GM21528 (cell line): Measurements from ENCODE around the gene SCG5.
"Not testable (repeated sequence)": the region's sequence is repeated elsewhere in the genome, so short reads cannot be mapped to it uniquely, and the experiment has no call there.

Source experiments
- ATAC-seq: cut with Tn5 transposase; IDR thresholded peaks from one replicate; pipeline ENCODE4 v1.9.1; 2021; ENCODE audit warnings: mild to moderate bottlenecking, moderate library complexity; ENCODE audit not compliant: unreplicated experiment, low FRiP score

Gene SCG5

GRCh38 chr15:32641517-32642059 lies at the start of gene SCG5:
SCG5 (plus strand) TSS chr15:32641710; CDS start chr15:32643593, 1,883 bp downstream.
- ATAC-seq, result no peak

- ATAC-seq, result not testable (repeated sequence)
Observed at GRCh38 chr15:32593151-32593550, 48.4 kb upstream of the SCG5 start, which contains the start of gene GOLGA8N. GOLGA8N (plus strand) TSS chr15:32593456.

GRCh38 chr15:32609518-32609917 lies 32.0 kb upstream of the SCG5 start:
- ATAC-seq, result not testable (repeated sequence)

GRCh38 chr15:32610719-32611118 lies 30.8 kb upstream of the SCG5 start:
- not testable (repeated sequence) for ATAC-seq

GRCh38 chr15:32614712-32615050 lies 26.8 kb upstream of the SCG5 start:
- peak; percentile 32 for ATAC-seq

- ATAC-seq, result peak; percentile 76
Observed at GRCh38 chr15:32615051-32615870, 26.2 kb upstream of the SCG5 start, which contains the start of gene ARHGAP11A. ARHGAP11A (plus strand) TSS chr15:32615504; CDS start chr15:32616212, 708 bp downstream.

DNA sequence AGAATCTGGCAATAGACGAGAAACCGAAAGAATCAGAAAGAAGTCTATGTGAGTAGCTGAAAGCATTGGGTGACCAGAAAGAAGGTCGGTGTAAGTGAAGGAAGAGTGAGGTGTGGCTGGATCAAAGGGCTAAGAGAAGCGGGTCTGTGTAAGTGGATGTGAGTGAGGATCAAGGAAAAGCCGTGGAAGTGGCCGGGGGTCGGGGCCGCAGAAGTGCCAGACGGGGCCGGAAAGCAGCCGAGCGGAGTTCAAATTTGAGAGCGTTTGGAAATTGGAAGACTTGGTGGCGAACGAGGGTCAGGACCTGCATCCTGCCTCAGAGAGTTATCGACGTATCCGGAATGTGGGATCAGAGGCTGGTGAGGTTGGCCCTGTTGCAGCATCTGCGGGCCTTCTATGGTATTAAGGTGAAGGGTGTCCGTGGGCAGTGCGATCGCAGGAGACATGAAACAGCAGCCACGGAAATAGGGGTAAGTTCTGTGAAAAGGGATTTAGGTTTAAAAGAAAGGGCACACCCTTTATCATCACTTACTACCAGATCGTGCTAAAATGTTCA lies 25.6 kb upstream of the SCG5 start:
- peak; percentile 11 for ATAC-seq

DNA sequence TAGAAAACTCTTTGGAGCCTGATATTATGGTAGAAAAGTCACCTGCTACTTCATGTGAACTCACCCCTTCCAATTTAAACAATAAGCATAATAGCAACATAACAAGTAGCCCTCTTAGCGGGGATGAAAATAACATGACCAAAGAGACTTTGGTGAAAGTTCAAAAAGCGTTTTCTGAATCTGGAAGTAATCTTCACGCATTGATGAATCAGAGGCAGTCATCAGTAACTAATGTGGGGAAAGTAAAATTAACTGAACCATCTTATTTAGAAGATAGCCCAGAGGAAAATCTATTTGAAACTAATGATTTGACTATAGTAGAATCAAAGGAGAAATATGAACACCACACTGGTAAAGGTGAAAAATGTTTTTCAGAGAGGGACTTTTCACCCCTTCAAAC lies 5.1 kb upstream of the SCG5 start:
- no peak for ATAC-seq

DNA sequence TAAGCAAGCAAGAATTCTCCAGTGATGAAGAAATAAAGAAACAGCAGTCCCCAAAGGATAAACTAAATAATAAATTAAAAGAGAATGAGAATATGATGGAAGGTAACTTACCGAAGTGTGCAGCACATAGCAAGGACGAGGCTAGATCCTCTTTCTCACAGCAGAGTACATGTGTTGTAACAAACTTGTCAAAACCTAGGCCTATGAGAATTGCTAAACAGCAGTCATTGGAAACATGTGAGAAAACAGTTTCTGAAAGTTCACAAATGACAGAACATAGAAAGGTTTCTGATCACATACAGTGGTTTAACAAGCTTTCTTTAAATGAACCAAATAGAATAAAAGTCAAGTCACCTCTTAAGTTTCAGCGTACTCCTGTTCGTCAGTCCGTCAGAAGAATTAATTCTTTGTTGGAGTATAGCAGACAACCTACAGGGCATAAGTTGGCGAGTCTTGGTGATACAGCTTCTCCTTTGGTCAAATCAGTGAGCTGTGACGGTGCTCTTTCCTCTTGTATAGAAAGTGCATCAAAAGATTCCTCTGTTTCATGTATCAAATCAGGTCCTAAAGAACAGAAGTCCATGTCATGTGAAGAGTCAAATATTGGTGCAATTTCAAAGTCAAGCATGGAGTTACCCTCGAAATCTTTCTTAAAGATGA lies 4.5 kb upstream of the SCG5 start:
- peak; percentile 47 for ATAC-seq

DNA sequence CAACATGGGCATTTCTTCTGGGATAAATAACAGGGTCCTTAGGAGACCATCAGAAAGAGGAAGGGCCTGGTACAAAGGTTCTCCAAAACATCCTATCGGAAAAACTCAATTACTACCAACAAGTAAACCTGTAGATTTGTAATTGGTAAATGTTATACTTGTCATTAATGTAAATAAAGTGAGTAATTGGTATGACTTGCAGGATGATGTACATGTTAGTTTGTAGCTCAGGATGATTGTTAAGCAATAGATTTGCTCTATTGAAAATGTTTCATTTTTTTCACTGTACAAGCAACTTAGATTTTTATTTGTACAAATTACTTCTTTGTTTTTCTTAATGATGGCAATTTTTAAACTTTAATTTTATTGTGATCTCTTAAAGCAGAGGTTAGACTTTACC lies 3.8 kb upstream of the SCG5 start:
- ATAC-seq, result no peak

DNA sequence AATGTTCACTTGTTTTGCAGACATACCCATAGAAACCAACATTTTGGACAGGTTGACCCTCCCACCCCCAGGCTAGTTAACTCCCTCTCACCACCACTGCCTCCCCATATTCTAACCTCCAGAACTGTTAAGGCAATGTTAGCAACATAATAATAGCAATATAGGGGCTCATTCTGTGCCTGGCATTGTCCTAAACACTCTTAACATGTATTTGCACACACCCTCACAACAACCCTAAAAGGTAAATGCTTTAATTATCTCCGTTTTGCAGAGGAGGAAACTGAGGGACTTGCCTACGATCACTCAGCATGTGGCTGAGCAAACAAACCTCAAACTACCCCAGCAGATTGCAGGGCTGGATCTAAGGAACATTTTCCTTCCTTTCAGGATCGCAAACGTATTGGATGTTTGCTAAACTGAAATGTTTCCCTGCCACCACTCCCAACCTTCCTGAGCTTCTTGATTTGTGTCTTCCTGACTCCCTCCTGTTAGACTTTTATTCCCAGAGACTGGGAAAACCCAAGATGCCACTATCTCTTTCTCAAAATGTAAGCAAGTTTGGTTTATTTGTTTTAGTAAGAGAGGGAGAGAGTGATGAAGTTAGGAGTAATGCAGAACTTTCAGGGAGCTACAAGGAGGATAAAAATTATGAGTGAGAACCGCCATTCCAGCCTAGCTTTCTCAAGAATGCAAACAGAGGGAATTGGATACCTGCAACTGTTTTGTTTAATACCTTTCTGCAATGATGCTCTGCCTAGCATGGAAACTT lies 1.3 kb downstream of the SCG5 start:
- ATAC-seq, result no peak

GRCh38 chr15:32643907-32644445 lies 2.5 kb downstream of the SCG5 start:
- ATAC-seq, result no peak

DNA sequence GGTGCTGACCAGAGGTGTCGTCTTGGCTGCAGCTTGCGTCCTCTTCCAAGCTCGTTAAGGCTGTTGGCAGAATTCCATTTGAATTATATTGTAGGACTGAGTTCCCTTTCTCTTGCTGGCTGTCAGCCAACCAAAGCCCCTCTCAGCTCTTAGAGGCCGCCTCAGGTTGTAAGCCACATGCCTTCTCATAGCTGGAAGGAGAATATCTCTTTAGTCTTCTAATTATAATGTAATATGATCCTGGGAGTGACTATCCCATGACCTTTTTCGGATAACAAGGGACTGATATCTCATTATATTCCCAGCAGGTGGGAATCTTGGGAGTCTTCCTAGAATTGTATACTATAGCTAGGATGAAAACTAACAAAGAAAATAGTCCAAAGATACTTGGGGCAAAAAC lies 4.8 kb downstream of the SCG5 start:
- no peak for ATAC-seq

DNA sequence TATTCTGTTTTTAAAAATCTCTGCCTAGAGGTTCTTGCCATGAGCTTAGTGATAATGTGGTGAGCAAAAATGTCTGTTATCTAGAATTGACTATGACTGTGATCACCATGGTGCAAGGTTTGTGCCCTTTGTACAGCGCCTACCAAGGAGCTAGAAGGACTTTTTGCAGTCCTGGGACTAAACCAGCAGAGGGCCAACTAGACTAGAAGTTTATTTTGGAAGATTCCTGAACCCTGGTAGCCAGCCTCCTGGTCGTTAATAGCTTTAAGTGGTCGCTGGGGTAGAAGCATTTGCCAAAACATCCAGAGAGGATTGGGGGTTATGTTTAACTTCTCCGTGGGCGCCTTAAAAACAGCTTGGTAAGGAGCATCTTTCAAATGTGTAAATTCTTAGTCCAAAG lies 7.8 kb downstream of the SCG5 start:
- no peak for ATAC-seq

GRCh38 chr15:32651229-32651837 lies 9.8 kb downstream of the SCG5 start:
- peak; percentile 67 for ATAC-seq

- ATAC-seq, result no peak
Observed at GRCh38 chr15:32652178-32652577, 10.7 kb downstream of the SCG5 start.

- no peak for ATAC-seq
Observed at GRCh38 chr15:32656091-32656490, 14.6 kb downstream of the SCG5 start.

GRCh38 chr15:32656496-32656895 lies 15.0 kb downstream of the SCG5 start:
- ATAC-seq, result no peak

DNA sequence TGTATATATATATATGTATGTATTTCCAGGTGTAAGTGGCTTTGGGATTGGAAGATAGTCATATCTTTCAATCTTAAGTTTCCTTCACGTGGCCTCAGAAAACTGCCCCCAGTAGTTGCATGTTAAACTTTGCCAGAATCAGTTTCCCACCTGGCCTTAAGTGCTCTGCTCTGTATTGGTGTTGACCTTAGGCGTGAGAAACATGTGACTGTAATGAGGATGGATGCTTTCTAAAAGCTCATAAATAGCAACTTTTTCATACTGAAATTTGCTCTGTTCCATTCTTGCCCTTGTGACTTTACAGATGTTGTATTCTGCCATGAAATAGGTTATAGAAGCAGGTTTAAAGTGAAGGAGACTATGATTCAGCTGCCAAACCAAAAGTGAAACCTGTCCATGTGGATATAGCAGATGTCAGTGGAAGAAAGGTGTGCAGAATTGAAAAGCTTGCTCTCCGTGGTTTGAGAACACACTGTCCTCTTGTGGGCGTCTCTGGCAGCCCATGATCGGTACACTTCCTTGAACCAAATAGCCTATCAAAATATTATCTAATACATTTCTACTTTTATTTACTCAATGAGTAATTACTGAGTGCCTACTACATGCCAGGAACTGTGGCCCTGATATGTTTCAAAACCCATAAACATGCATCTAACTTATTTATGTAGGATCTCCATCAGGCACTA lies 15.8 kb downstream of the SCG5 start:
- ATAC-seq, result no peak
